VCaP (cell line): ENCODE data around the gene TRIM9.

Source experiments
- H3K27ac ChIP-seq: fragments of 450-650 bp; 2 replicates; pipeline ENCODE4 v1.5.1; 2017
- CTCF ChIP-seq: fragments of 450-650 bp; conservative IDR thresholded peaks from 2 replicates; pipeline ENCODE4 v1.5.1; 2017; ENCODE audit warnings: mild to moderate bottlenecking, moderate library complexity

Gene TRIM9

DNA sequence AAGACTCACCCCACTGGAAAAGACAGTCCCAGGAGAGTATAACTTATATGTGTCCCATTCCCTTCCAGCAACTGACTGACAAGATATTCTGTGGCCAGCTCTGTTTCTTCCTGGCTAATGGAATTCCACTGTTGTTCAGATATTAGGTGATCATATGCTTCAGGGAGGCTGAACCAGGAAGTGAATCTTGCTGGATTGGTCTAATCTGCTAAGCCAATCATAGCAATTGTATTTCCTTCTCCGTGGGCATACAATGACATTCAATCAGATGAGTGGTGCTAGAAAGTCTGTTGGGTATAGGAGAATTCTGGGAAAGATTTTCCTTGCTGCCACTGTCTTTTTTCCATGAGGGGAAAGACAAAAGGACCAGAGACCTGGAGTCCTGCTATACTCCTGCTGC, 162.7 kb downstream of the TRIM9 start:
- no peak overlapping the region for H3K27ac ChIP-seq
- no peak for TF ChIP-seq CTCF

DNA sequence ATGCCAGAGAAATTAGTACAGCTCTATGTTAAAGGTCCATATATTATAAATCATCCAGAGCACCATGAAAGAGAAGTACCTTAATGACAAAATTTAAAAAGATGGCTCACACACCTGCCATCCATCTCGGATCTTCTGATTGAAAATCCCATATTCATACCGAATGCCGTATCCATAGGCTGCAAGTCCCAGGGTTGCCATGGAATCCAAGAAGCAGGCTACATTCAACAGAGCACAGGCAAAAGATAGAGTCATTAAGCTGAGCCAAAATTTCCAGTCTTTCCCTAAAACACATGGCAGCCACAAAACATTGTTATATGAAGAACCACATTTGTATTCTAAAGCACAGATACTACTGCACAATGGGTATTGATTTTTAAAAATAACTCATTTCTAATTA, 163.3 kb downstream of the TRIM9 start:
- TF ChIP-seq CTCF = no peak
- H3K27ac ChIP-seq = no peak overlapping the region

DNA sequence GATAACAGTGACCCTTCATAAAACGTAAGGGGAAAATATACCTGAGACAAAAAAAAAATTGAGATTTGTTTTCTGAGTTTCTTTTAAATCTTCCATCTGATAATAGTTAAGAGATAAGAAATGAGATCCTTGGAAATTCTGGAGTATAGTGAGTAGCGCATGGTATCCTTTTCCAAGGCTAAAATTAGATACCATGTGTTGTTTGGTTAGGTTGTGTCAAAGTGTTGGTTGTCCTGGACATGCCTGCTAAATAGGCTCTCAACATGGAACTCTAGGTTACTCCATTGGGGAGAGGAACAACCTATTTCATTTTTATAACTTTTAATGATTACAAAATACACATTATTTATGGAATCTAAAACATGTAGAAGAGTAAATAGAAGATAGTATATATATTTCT, 165.4 kb downstream of the TRIM9 start:
- no peak for TF ChIP-seq CTCF
- H3K27ac ChIP-seq = no peak overlapping the region

- no peak for TF ChIP-seq CTCF
- no peak overlapping the region for H3K27ac ChIP-seq
Observed at GRCh38 chr14:50928002-50928635, 166.8 kb downstream of the TRIM9 start.

DNA sequence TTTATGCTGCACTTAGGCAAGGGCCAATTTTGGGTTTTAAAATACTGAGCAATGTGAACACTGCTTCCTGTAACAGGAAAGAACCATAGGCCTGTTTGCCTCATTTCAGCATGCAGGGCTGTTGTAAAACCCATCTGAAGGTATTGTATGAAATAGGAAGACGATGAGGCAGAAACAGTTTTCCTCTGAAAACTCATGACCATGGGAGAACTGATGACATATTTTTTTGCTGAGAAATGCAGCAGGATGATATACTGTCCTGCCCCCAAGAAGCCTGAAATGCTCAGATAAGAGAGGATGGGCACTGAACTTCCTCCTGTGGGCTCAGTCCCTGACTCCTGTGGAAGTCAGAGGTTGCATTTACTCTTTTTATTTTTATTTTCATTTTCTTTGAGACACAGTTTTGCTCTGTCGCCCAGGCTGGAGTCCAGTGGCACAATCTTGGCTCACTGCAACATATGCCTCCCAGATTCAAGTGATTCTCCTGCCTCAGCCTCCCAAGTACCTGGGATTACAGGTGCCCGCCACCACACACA, 168.0 kb downstream of the TRIM9 start:
- TF ChIP-seq CTCF = no peak
- H3K27ac ChIP-seq = no peak overlapping the region
